Heart right ventricle (tissue), 16 donors: ENCODE results near the gene VSTM2B. TPM values are rescaled to one million over a fixed set of nuclear protein-coding genes. Genes with fewer than 3 reads are reported as not detected.

Experiments
- ATAC-seq, 8 donors: fragments of 200-7000 bp; cut with Tn5 transposase; one replicate each; pipeline ENCODE4 v1.9.1; 2020; ENCODE audit warnings: mild to moderate bottlenecking in 8 of 8, moderate library complexity in 8 of 8, moderate number of reproducible peaks in 1 of 8
- DNase-seq, 2 donors: peaks; one replicate each; pipeline ENCODE4 v3.0.0-alpha.2; 2020
- H3K27ac ChIP-seq, 10 donors: fragments of 200-600 bp; sonication (generic) in 2 of 10; one replicate each; pipeline versions ENCODE4 v1.5.0 to v1.8.0; 2020 to 2022; ENCODE audit warnings: mild to moderate bottlenecking in 3 of 10
- H3K27me3 ChIP-seq, 7 donors: fragments of 200-600 bp; one replicate each; pipeline ENCODE4 v1.8.0; 2021 to 2022; ENCODE audit warnings: mild to moderate bottlenecking in 2 of 7
- H3K36me3 ChIP-seq, 9 donors: fragments of 200-600 bp; sonication (generic) in 1 of 9; one replicate each; pipeline versions ENCODE4 v1.5.0 to v1.8.0; 2020 to 2022; ENCODE audit warnings: mild to moderate bottlenecking in 2 of 9
- H3K4me1 ChIP-seq, 9 donors: fragments of 200-600 bp; sonication (generic) in 1 of 9; one replicate each; pipeline versions ENCODE4 v1.5.0 to v1.8.0; 2020 to 2022; ENCODE audit warnings: mild to moderate bottlenecking in 4 of 9
- H3K4me3 ChIP-seq, 10 donors: fragments of 200-600 bp; sonication (generic) in 2 of 10; one replicate each; pipeline versions ENCODE4 v1.5.0 to v1.8.0; 2020 to 2022; ENCODE audit warnings: mild to moderate bottlenecking in 7 of 10, moderate library complexity in 2 of 10
- H3K9me3 ChIP-seq, 11 donors: fragments of 200-600 bp in 10 of 11; sonication (generic) in 2 of 11; one replicate each; pipeline versions ENCODE4 v1.5.0 to v1.8.0; 2013 to 2022; ENCODE audit warnings: mild to moderate bottlenecking in 2 of 11, control low read depth in 1 of 11, moderate library complexity in 1 of 11
- WGBS, 2 donors: extraction: QIAGEN DNeasy Blood & Tissue Kit; methylation state at CpG; one replicate each; pipeline ENCODE4 v1.1.7; 2013; ENCODE audit warnings: inconsistent platforms in 1 of 2; 5-methylcytosine and 5-hydroxymethylcytosine counted together
- intact Hi-C, 10 donors: fragments of 100-400 bp; cut with DNase I; formaldehyde crosslinking; loops; one replicate each; pipeline versions ENCODE4 v1.11.1 to v1.14.2; 2022
- polyA plus RNA-seq, 2 donors: library from polyadenylated mRNA; stranded (reverse); fragments of 200-250 nt; gene quantifications; one replicate each; pipeline ENCODE4 v1.2.3, GENCODE V29; 2013
- total RNA-seq, 10 donors: library from RNA; stranded (reverse); fragmentation: NEBNext Ultra II Directional in 3 of 10; extraction: Animal tissue kit (Norgen Biotek cat#: 25700) in 3 of 10; gene quantifications; one replicate each; pipeline versions ENCODE4 v1.2.1 to v1.2.4, GENCODE V29; 2021 to 2023
- TF ChIP-seq, protein P1 (sequence below), 9 donors: fragments of 200-600 bp; sonication (generic) in 2 of 9; IDR thresholded peaks; one replicate each; pipeline versions ENCODE4 v1.5.0 to v1.8.0; 2021 to 2022; ENCODE audit warnings: antibody characterized with exemption in 9 of 9, mild to moderate bottlenecking in 5 of 9, moderate library complexity in 1 of 9
- donor health status: Arrhythmogenic right ventricular cardiomyopathy.
- donor health status: ischemic (EF 13 %, LVEDD 7.1; RV severe dilation, severe dysfunction).
- donor health status: healthy with polysubstance abuse.
- donor health status: DM: no; HTN: yes; CAD: no.
- donor health status: DM: no; HTN: no; CAD: no.
- donor health status: ischemic (EF 25% LVEDD 6.9; RV normal size, moderate dysfunction).
- donor health status: ischemic (EF 25% LVEDD 5.7; RV mildly dilated, moderate dysfunction).
- donor health status: healthy.
- donor health status: DM: yes; HTN: yes; CAD: no.
- donor health status: Ischemic cardiomyopathy.
- donor health status: ischemic (EF 35%, LVEDD 5.7; RV mildly dilated, moderate dysfunction).
- donor health status: nonischemic (EF 11% LVEDD 7.7; RV severe dilation, severe dysfunction).
- donor health status: DM: yes; HTN: yes; CAD: no.
- donor health status: PGD.
- donor health status: ischemic (EF 29% LVEDD 5.4; RV normal size, mild dysfunction).
- donor health status: nonischemic (EF 23%, LVEDD 6.1; RV moderate dilation, normal function).

Gene VSTM2B
- total and polyA plus RNA-seq, 12 donors = not detected

- Histone ChIP-seq H3K36me3 (no peaks in the 10 kb centered on the region), H3K4me1 (no peaks in the 10 kb centered on the region), H3K27ac (no peak overlapping the region), H3K9me3 (no peaks in the 10 kb centered on the region), H3K27me3 (peaks cover 0 to 39% (median 4%) of the 10 kb centered on the region in 7 donors), H3K4me3 (no peak overlapping the region)
- ATAC-seq (no peak), DNase-seq (no peak)
- TF ChIP-seq, protein P1, sequence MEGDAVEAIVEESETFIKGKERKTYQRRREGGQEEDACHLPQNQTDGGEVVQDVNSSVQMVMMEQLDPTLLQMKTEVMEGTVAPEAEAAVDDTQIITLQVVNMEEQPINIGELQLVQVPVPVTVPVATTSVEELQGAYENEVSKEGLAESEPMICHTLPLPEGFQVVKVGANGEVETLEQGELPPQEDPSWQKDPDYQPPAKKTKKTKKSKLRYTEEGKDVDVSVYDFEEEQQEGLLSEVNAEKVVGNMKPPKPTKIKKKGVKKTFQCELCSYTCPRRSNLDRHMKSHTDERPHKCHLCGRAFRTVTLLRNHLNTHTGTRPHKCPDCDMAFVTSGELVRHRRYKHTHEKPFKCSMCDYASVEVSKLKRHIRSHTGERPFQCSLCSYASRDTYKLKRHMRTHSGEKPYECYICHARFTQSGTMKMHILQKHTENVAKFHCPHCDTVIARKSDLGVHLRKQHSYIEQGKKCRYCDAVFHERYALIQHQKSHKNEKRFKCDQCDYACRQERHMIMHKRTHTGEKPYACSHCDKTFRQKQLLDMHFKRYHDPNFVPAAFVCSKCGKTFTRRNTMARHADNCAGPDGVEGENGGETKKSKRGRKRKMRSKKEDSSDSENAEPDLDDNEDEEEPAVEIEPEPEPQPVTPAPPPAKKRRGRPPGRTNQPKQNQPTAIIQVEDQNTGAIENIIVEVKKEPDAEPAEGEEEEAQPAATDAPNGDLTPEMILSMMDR (IDR thresholded peaks at IDR 0.05) = no peak
- intact Hi-C loops = no loop called here
- WGBS, 2 donors = 71 to 74% methylated on average over 18 of the region's 18 CpGs
These were observed 25.7 kb upstream of the VSTM2B start for GRCh38 chr19:29499921-29500590.

- Histone ChIP-seq H3K4me3 (no peak overlapping the region), H3K4me1 (no peaks in the 10 kb centered on the region), H3K36me3 (no peaks in the 10 kb centered on the region), H3K27me3 (peaks cover 0 to 33% (median 6%) of the 10 kb centered on the region in 7 donors), H3K9me3 (no peaks in the 10 kb centered on the region), H3K27ac (no peak overlapping the region)
- 85 to 86% methylated on average over 18 of the region's 18 CpGs for WGBS, 2 donors
- intact Hi-C loops = no loop called here
- TF ChIP-seq, protein P1 (IDR thresholded peaks at IDR 0.05) = no peak
- DNase-seq (no peak), ATAC-seq (no peak)
These were observed 23.8 kb upstream of the VSTM2B start for GRCh38 chr19:29501816-29502580.

- intact Hi-C loops = no loop called here
- Histone ChIP-seq H3K9me3 (no peaks in the 10 kb centered on the region), H3K36me3 (no peaks in the 10 kb centered on the region), H3K4me1 (no peaks in the 10 kb centered on the region), H3K27me3 (peaks cover 0 to 38% (median 9%) of the 10 kb centered on the region in 7 donors), H3K4me3 (no peak overlapping the region), H3K27ac (no peak overlapping the region)
- ATAC-seq = no peak
- DNase-seq = no peak
- TF ChIP-seq, protein P1 (IDR thresholded peaks at IDR 0.05) = no peak
- WGBS, 2 donors = 72 to 77% methylated on average over 3 of the region's 3 CpGs
These were observed 23.3 kb upstream of the VSTM2B start for GRCh38 chr19:29502581-29502850.

- no peak overlapping the region for H3K4me3 ChIP-seq
- H3K36me3 ChIP-seq = no peaks in the 10 kb centered on the region
- intact Hi-C loops = no loop called here
- H3K4me1 ChIP-seq = no peaks in the 10 kb centered on the region
- WGBS, 2 donors = 69 to 70% methylated on average over 12 of the region's 12 CpGs
- peaks cover 0 to 41% (median 16%) of the 10 kb centered on the region in 7 donors for H3K27me3 ChIP-seq
- no peak overlapping the region for H3K27ac ChIP-seq
- ATAC-seq (no peak), DNase-seq (no peak)
- no peaks in the 10 kb centered on the region for H3K9me3 ChIP-seq
- TF ChIP-seq, protein P1 (IDR thresholded peaks at IDR 0.05) = no peak
These were observed 22.5 kb upstream of the VSTM2B start for GRCh38 chr19:29503140-29503758.
